Gastroesophageal sphincter (tissue), 3 donors: ENCODE results near the gene MIDN.

Experiments
- EP300 ChIP-seq: sonication (generic); formaldehyde crosslinking; IDR thresholded peaks from one replicate; pipeline ENCODE4 v1.6.1; 2017; ENCODE audit warnings: antibody characterized with exemption, mild to moderate bottlenecking
- POLR2A ChIP-seq, 2 donors: fragments of 450-650 bp; IDR thresholded peaks; one replicate each; pipeline ENCODE4 v1.6.1; 2017; ENCODE audit warnings: antibody characterized with exemption in 2 of 2, mild to moderate bottlenecking in 2 of 2, moderate library complexity in 1 of 2
- TF ChIP-seq, protein P1 (sequence below), 4 experiments: fragments of 200-600 bp in 2 of 4; fragments of 450-650 bp in 2 of 4; sonication (generic) in 1 of 4; IDR thresholded peaks; one replicate each; pipeline ENCODE4 v1.5.1; 2017 to 2019; ENCODE audit warnings: antibody characterized with exemption in 4 of 4, mild to moderate bottlenecking in 2 of 4, moderate library complexity in 2 of 4

DNA sequence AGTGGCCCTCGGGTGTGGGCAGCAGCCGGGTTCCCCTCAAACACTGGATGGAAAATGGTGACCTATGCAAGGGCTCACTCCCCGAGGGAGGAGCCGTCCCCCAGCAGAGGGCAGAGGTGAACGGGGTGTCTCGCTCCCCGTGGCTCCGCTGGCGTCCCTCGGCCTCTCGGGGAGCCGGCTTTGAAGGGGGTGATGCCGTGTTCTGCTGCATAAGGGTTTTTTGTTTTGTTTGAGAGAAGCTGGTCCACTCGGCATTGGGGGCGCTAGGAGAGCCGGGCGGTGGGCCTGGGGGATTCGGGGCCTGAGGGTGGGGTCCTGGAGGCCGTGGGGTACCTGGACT, 41.3 kb downstream of the MIDN start:
- TF ChIP-seq, protein P1, sequence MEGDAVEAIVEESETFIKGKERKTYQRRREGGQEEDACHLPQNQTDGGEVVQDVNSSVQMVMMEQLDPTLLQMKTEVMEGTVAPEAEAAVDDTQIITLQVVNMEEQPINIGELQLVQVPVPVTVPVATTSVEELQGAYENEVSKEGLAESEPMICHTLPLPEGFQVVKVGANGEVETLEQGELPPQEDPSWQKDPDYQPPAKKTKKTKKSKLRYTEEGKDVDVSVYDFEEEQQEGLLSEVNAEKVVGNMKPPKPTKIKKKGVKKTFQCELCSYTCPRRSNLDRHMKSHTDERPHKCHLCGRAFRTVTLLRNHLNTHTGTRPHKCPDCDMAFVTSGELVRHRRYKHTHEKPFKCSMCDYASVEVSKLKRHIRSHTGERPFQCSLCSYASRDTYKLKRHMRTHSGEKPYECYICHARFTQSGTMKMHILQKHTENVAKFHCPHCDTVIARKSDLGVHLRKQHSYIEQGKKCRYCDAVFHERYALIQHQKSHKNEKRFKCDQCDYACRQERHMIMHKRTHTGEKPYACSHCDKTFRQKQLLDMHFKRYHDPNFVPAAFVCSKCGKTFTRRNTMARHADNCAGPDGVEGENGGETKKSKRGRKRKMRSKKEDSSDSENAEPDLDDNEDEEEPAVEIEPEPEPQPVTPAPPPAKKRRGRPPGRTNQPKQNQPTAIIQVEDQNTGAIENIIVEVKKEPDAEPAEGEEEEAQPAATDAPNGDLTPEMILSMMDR (IDR thresholded peaks at IDR 0.05): no peak
- TF ChIP-seq POLR2A (IDR thresholded peaks at IDR 0.05) (no peak), EP300 (no peak)
